ENCODE measurements around the gene TLE2. TPM values are rescaled to one million over a fixed set of nuclear protein-coding genes. Genes with fewer than 3 reads are reported as not detected.
A peak's percentile ranks its signal among the peaks of the same experiment; 100 is the strongest.

Gene TLE2
- polyA plus RNA-seq, 1 of the 3 experiments (the other 2 are of a cell fraction): 2.3 TPM

GRCh38 chr19:3028305-3029064 is 595 bp downstream of the TLE2 start:
- CTCF ChIA-PET: interaction anchor here (1.4 to 2.1 kb wide), 3 partner anchors 8 to 80 kb away, joined by 4 to 6 read pairs (median 5); no protein-coding TSS in a partner anchor
- peak overlapping the region in 1 of 2 experiments; percentile 40; a peak in 1 of 4 replicates for H3K4me3 ChIP-seq (ENCODE audit: low read depth in 2 of 2, low read length in 1 of 2)

GRCh38 chr19:3027981-3028304 is 1.1 kb downstream of the TLE2 start:
- no peaks in the 10 kb centered on the region for H3K9me2 ChIP-seq
- H3K27me3 ChIP-seq (ENCODE audit: insufficient read depth): peaks cover 93% of the 10 kb centered on the region
- H3K79me2 ChIP-seq (ENCODE audit: insufficient read depth): no peaks in the 10 kb centered on the region
- no peaks in the 10 kb centered on the region for H4K20me1 ChIP-seq (ENCODE audit: insufficient read depth)
- H3K4me2 ChIP-seq: no peak overlapping the region
- H3K27ac ChIP-seq (ENCODE audit: low read depth in 2 of 2, low read length in 1 of 2): no peak overlapping the region
- no peak overlapping the region for H3K4me3 ChIP-seq (ENCODE audit: low read depth in 2 of 2, low read length in 1 of 2)
- TF ChIP-seq MAX (IDR thresholded peaks at IDR 0.05; ENCODE audit: low read depth) (no peak), RAD21 (IDR thresholded peaks at IDR 0.05; ENCODE audit: low read length) (no peak), USF2 (IDR thresholded peaks at IDR 0.05; ENCODE audit: borderline replicate concordance, low read depth, low read length) (no peak), RXRA (IDR thresholded peaks at IDR 0.05; ENCODE audit: borderline replicate concordance, low read depth) (no peak), GABPA (IDR thresholded peaks at IDR 0.05; ENCODE audit: low read depth) (no peak), TAF1 (IDR thresholded peaks at IDR 0.05; ENCODE audit: borderline replicate concordance, low read depth, low read length) (no peak), JUND (IDR thresholded peaks at IDR 0.05) (no peak), NRF1 (IDR thresholded peaks at IDR 0.05; ENCODE audit: low read depth, low read length) (no peak), SMC3 (IDR thresholded peaks at IDR 0.05; ENCODE audit: low read depth, low read length) (no peak), POLR2AphosphoS5 (IDR thresholded peaks at IDR 0.05; ENCODE audit: low read depth, low read length) (no peak)
- TF ChIP-seq, protein P1, sequence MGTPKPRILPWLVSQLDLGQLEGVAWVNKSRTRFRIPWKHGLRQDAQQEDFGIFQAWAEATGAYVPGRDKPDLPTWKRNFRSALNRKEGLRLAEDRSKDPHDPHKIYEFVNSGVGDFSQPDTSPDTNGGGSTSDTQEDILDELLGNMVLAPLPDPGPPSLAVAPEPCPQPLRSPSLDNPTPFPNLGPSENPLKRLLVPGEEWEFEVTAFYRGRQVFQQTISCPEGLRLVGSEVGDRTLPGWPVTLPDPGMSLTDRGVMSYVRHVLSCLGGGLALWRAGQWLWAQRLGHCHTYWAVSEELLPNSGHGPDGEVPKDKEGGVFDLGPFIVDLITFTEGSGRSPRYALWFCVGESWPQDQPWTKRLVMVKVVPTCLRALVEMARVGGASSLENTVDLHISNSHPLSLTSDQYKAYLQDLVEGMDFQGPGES (IDR thresholded peaks at IDR 0.05; ENCODE audit: low read depth, low read length): no peak
- POLR2A ChIA-PET: no interaction called here
- peaks cover 4% of the 10 kb centered on the region for H3F3A ChIP-seq (replicated peaks; ENCODE audit: insufficient read depth)
- H3K4me1 ChIP-seq (ENCODE audit: control insufficient read depth in 1 of 2, insufficient read depth in 2 of 2, low read depth in 1 of 2, low read length in 1 of 2): peaks cover 0 to 5% of the 10 kb centered on the region in 2 experiments; a peak in 1 of 4 replicates
- no peaks in the 10 kb centered on the region for H3K9me3 ChIP-seq
- H2AFZ ChIP-seq (ENCODE audit: low read depth): no peak overlapping the region
- no peak for DNase-seq
- H3K9ac ChIP-seq: no peak overlapping the region
- no peaks in the 10 kb centered on the region for H3K36me3 ChIP-seq (replicated peaks in 1 of 2; ENCODE audit: control insufficient read depth in 1 of 2, insufficient read depth in 2 of 2, low read length in 1 of 2)
- CTCF ChIA-PET: interaction anchor here (1.0 to 2.1 kb wide), 4 partner anchors 8 to 81 kb away, joined by 3 to 6 read pairs (median 4); no protein-coding TSS in a partner anchor
- WGBS (ENCODE audit: low lambda C conversion rate): 23% methylated on average over 9 of the region's 9 CpGs

More at GRCh38 chr19:3028305-3029064, 595 bp downstream of the TLE2 start:
- H2AFZ ChIP-seq (ENCODE audit: low read depth): no peak overlapping the region
- peaks cover 94% of the 10 kb centered on the region for H3K27me3 ChIP-seq (ENCODE audit: insufficient read depth)
- no peaks in the 10 kb centered on the region for H3K9me2 ChIP-seq
- TF ChIP-seq POLR2AphosphoS5 (IDR thresholded peaks at IDR 0.05; ENCODE audit: low read depth, low read length): no peak
- TF ChIP-seq RCOR1 (IDR thresholded peaks at IDR 0.05; ENCODE audit: low read length): no peak
- TF ChIP-seq, protein P2, sequence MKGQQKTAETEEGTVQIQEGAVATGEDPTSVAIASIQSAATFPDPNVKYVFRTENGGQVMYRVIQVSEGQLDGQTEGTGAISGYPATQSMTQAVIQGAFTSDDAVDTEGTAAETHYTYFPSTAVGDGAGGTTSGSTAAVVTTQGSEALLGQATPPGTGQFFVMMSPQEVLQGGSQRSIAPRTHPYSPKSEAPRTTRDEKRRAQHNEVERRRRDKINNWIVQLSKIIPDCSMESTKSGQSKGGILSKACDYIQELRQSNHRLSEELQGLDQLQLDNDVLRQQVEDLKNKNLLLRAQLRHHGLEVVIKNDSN (IDR thresholded peaks at IDR 0.05; ENCODE audit: borderline replicate concordance, low read depth): no peak
- no peak for TF ChIP-seq SMC3 (IDR thresholded peaks at IDR 0.05; ENCODE audit: low read depth, low read length)
- TF ChIP-seq RAD21 (IDR thresholded peaks at IDR 0.05; ENCODE audit: low read length): no peak
- peaks cover 0 to 5% of the 10 kb centered on the region in 2 experiments; a peak in 1 of 4 replicates for H3K4me1 ChIP-seq (ENCODE audit: control insufficient read depth in 1 of 2, insufficient read depth in 2 of 2, low read depth in 1 of 2, low read length in 1 of 2)
- H3K4me2 ChIP-seq: peak overlapping the region; percentile 78
- POLR2A ChIA-PET: no interaction called here
- H3K36me3 ChIP-seq (replicated peaks in 1 of 2; ENCODE audit: control insufficient read depth in 1 of 2, insufficient read depth in 2 of 2, low read length in 1 of 2): no peaks in the 10 kb centered on the region
- no peak overlapping the region for H3K9ac ChIP-seq
- H4K20me1 ChIP-seq (ENCODE audit: insufficient read depth): no peaks in the 10 kb centered on the region
- H3K27ac ChIP-seq (ENCODE audit: low read depth in 2 of 2, low read length in 1 of 2): no peak overlapping the region
- H3F3A ChIP-seq (replicated peaks; ENCODE audit: insufficient read depth): peaks cover 4% of the 10 kb centered on the region
- H3K79me2 ChIP-seq (ENCODE audit: insufficient read depth): no peaks in the 10 kb centered on the region
- no peak for DNase-seq
- WGBS (ENCODE audit: low lambda C conversion rate): 2% methylated on average over 34 of the region's 40 CpGs
- H3K9me3 ChIP-seq: no peaks in the 10 kb centered on the region
